NCI-H446 (cell line): ENCODE data around the gene MYOD1.

Experiments
- DNase-seq, 2 experiments: peaks; one replicate each; lab custom pipeline; 2025; lab: John Stamatoyannopoulos, UW

Gene MYOD1

GRCh38 chr11:17734986-17735817 lies 15.8 kb downstream of the MYOD1 start:
- DNase-seq: peak in 1 of 2 experiments; percentile 55

- DNase-seq: peak; percentile 13 to 26
Observed at GRCh38 chr11:17735818-17736578, 16.6 kb downstream of the MYOD1 start.

- no peak for DNase-seq
Observed at GRCh38 chr11:17736579-17736893, 17.2 kb downstream of the MYOD1 start.

- no peak for DNase-seq
Observed at GRCh38 chr11:17736930-17737817, 17.8 kb downstream of the MYOD1 start.

GRCh38 chr11:17738151-17738973 lies 19.0 kb downstream of the MYOD1 start:
- no peak for DNase-seq

- DNase-seq: no peak
Observed at GRCh38 chr11:17739945-17740338, 20.6 kb downstream of the MYOD1 start.

- no peak for DNase-seq
Observed at GRCh38 chr11:17740649-17741235, 21.4 kb downstream of the MYOD1 start.

GRCh38 chr11:17741487-17741886 lies 22.1 kb downstream of the MYOD1 start:
- DNase-seq: no peak

- DNase-seq: no peak
Observed at GRCh38 chr11:17742019-17742418, 22.6 kb downstream of the MYOD1 start.

- no peak for DNase-seq
Observed at GRCh38 chr11:17743026-17743807, 23.8 kb downstream of the MYOD1 start.

- peak in 1 of 2 experiments; percentile 15 for DNase-seq
Observed at GRCh38 chr11:17743808-17744119, 24.4 kb downstream of the MYOD1 start.

GRCh38 chr11:17744151-17744940 lies 25.0 kb downstream of the MYOD1 start:
- no peak for DNase-seq

GRCh38 chr11:17745023-17745772 lies 25.8 kb downstream of the MYOD1 start:
- no peak for DNase-seq

- DNase-seq: no peak
Observed at GRCh38 chr11:17746096-17746495, 26.7 kb downstream of the MYOD1 start.

GRCh38 chr11:17747131-17747955 lies 28.0 kb downstream of the MYOD1 start:
- DNase-seq: no peak

- DNase-seq: no peak
Observed at GRCh38 chr11:17748044-17748443, 28.7 kb downstream of the MYOD1 start.

GRCh38 chr11:17748761-17749721 lies 29.7 kb downstream of the MYOD1 start:
- DNase-seq: no peak
